HCEC 1CT (cell line): ENCODE results near the gene EIF2S3B.

ENCODE experiments used
- DNase-seq: peaks from one replicate; pipeline ENCODE4 v3.0.0-alpha.2; 2017

Gene EIF2S3B

DNA sequence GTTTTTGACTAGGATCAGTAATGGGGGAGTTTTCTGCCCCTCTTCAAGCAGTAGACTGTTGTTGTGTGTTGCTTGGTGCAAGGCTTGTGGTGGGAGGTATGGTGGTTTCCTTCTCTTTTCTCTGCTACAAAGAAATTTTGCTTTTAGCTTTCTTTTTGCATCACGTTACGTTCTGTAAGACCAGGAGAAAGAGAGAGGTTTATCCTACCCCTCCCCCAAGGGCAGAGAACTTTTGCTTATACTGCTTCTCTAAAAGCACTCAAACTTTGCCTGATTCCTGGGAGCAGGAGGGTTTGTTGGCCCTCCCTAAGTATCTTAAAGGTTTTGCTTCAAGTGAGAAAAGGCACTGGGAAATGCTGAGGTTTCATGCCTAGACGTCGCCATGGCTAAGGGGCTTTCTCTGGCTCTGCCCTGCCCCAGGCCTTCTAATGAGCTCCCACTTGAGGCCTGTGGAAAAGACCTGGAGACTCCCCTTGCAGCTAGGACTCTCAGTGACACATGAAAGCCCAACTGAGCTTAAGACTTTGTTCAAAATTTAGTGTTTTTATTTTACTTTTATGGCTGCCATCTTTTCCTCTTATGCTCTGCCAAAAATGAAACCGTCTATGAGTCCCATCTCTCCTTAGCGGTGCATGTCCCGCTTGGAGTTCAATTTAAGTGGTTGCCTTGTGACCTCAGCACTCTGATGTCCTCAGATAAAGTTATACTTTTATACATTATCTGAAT is 49.2 kb downstream of the EIF2S3B start:
- DNase-seq = no peak

DNA sequence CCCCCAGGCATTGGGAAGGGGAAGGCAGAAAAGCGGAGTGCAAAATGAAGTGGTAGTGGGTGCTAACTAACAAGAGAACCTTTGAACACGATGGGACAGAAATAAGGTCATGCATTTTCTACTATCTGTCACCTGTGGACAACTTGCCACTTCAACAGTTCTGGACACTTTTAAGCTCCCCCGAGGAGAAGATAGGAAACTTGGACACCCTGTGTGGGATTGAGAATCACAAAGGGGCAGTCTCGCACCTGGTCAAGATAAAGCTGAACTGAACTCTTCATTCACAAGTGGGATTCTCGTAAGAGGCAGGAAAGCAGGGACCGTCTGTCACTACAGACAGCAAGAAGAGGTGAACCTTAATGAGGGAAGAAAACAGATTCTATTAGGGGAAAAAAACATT is 51.6 kb downstream of the EIF2S3B start:
- no peak for DNase-seq

- no peak for DNase-seq
Measured at GRCh38 chr12:10557766-10558165, 52.1 kb downstream of the EIF2S3B start.
